IPS-18a (cell line): Measurements from ENCODE around the gene C14orf180.

Experiments used
- H3K27ac ChIP-seq: one replicate; pipeline ENCODE4 v1.5.1; 2013; ENCODE audit warnings: low read length
- H3K27me3 ChIP-seq: one replicate; pipeline ENCODE4 v1.6.1; 2013; ENCODE audit warnings: mild to moderate bottlenecking, low read length; ENCODE audit not compliant: control insufficient read depth, insufficient read depth
- H3K36me3 ChIP-seq: one replicate; pipeline ENCODE4 v1.6.1; 2013; ENCODE audit warnings: low read depth, low read length; ENCODE audit not compliant: control insufficient read depth
- H3K4me1 ChIP-seq: one replicate; pipeline ENCODE4 v1.6.1; 2013; ENCODE audit warnings: low read depth, low read length; ENCODE audit not compliant: control insufficient read depth
- H3K4me3 ChIP-seq: one replicate; pipeline ENCODE4 v1.5.1; 2013; ENCODE audit warnings: low read length
- H3K9ac ChIP-seq: one replicate; pipeline ENCODE4 v1.6.1; 2013; ENCODE audit warnings: mild to moderate bottlenecking, low read length, moderate library complexity
- H3K9me3 ChIP-seq: one replicate; pipeline ENCODE4 v1.6.1; 2013; ENCODE audit warnings: low read depth, low read length; ENCODE audit not compliant: control insufficient read depth

Gene C14orf180

DNA sequence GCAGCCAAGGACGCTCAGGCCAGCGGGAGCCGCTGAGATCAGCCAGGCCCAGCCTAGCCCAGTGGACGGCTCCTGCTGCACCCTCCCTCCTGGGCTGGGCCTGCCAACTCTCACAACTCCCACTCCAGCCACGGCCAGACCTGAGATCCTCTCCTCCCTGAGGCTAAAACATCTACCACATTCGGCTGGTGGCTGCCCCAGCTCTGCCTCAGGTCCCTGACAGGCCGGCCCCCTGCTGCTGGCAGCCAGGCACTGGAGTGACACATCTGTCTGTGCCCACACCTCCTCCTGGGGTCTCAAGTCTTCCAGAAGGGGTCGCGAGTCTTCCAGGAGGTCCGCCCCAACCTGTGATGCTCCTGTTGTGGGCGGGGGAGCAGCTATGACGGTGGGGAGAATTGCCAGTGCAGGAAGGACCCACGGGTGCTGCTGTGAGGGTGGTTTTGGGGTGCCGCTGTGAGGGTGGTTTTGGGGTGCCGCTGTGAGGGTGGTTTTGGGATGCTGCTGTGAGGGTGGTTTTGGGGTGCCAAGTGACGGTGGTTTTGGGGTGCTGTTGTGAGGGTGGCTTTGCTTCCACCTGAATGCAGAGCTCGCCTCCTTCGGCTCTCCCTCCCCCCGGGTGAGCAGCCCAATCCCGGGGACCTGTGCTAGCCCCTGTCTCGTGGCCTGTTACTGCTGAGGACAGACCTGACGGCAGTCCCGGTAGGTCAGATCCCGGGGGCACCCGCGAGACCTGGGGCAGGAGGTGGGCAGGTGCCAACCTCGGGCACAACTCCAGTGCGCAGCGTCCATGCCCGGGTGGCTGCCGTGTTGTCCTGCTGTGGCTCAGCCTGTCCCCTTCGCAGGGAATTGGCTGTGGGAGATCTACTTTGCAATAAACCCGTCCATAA lies 27.5 kb upstream of the C14orf180 start:
- Histone ChIP-seq H3K27me3 (no peaks in the 10 kb centered on the region), H3K27ac (no peak overlapping the region), H3K9ac (no peak overlapping the region), H3K36me3 (no peaks in the 10 kb centered on the region), H3K9me3 (no peaks in the 10 kb centered on the region), H3K4me3 (no peak overlapping the region), H3K4me1 (peaks cover 4% of the 10 kb centered on the region)

DNA sequence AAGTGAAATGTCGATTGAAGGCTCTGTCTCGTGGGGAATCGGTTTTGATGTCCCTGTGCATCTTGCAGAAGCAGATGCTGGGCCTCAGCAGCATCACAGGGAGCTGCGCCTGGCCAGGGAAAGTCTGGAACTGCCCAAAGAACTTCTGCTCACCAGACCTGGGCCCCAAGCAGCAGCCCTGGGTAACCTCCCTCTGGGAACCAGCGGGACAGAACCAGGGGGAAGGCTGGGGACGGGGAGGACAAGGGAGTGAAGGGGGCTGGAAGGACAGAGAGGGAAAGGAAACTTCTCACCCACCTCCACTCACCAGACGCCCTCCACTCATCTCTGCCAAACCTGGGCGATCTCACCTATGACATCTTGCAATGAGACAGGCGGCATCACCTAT lies 26.8 kb upstream of the C14orf180 start:
- H3K4me1 ChIP-seq = peaks cover 4% of the 10 kb centered on the region
- no peaks in the 10 kb centered on the region for H3K27me3 ChIP-seq
- no peaks in the 10 kb centered on the region for H3K9me3 ChIP-seq
- no peak overlapping the region for H3K27ac ChIP-seq
- H3K9ac ChIP-seq = no peak overlapping the region
- H3K4me3 ChIP-seq = no peak overlapping the region
- no peaks in the 10 kb centered on the region for H3K36me3 ChIP-seq

DNA sequence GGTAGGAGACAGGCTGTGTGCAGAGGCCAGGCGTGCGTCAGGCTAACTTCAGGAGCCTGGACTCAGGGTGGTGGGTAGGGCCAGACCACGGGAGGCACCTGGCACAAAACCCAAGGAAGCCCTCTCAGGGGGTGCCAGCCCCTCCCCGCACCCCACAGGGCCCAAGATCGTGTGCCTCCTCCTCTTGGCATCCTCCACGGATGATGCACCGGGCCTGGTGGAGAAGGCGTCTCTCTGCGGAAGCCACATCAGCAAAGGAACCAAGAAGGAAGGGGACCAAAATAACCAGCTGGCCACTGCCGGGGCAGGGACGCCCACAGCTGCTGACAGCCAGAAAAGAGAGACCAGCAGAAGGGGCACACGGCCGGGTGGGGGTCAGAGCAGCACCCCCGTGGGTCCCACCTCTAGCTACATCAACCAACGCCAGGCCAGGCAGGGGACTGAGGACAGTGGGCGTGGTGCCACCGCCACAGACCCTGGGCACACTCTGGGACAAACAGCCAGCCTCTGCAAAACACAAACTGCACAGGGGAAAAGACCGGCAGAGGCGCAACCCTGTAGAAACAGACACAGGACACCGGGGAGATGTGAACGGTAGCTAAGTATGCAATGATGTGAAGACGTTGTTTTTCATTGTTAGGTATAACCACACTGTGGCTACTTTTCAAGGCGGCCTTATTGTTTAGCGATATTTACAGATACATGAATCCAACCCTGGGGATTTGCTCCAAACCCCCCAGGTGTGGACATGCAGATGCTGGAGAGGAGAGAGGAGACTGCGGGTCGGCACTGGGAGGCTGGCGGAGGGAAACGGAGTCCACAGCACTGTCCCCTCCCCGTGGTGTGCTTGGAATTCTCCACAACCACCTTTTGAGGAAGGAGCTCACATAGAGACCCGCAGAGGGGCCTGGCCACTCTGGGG lies 26.1 kb upstream of the C14orf180 start:
- Histone ChIP-seq H3K9ac (no peak overlapping the region), H3K4me1 (peaks cover 4% of the 10 kb centered on the region), H3K4me3 (no peak overlapping the region), H3K27ac (no peak overlapping the region), H3K36me3 (no peaks in the 10 kb centered on the region), H3K9me3 (no peaks in the 10 kb centered on the region), H3K27me3 (no peaks in the 10 kb centered on the region)

DNA sequence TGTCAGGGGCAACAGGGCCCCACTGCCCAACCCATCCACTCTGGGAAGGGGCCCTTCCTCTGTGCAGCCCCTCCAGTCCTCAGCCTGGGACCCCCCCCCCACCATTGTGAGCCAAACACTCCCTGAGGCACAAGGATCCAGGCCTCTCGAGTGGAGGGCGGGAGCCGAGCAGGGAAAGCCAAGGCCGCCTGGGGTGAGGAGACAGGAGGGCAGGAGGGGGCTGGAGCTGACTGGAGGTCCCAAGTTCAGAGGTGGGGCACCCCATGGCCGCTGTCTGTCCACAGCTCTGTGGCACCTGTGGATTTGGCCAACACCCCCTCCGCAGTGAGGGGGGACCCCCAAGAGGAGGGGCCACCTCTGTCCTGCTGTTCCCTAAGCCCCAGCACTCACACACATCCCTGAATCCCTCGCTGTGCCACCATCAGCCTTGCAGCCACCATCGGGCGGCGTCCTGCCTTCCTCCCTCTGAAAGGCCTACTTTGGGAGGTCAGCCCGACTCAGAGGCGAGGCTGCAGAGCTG lies 25.4 kb upstream of the C14orf180 start:
- no peak overlapping the region for H3K27ac ChIP-seq
- no peaks in the 10 kb centered on the region for H3K36me3 ChIP-seq
- H3K9me3 ChIP-seq = no peaks in the 10 kb centered on the region
- H3K4me3 ChIP-seq = no peak overlapping the region
- peaks cover under 1% of the 10 kb centered on the region for H3K4me1 ChIP-seq
- no peak overlapping the region for H3K9ac ChIP-seq
- H3K27me3 ChIP-seq = no peaks in the 10 kb centered on the region

DNA sequence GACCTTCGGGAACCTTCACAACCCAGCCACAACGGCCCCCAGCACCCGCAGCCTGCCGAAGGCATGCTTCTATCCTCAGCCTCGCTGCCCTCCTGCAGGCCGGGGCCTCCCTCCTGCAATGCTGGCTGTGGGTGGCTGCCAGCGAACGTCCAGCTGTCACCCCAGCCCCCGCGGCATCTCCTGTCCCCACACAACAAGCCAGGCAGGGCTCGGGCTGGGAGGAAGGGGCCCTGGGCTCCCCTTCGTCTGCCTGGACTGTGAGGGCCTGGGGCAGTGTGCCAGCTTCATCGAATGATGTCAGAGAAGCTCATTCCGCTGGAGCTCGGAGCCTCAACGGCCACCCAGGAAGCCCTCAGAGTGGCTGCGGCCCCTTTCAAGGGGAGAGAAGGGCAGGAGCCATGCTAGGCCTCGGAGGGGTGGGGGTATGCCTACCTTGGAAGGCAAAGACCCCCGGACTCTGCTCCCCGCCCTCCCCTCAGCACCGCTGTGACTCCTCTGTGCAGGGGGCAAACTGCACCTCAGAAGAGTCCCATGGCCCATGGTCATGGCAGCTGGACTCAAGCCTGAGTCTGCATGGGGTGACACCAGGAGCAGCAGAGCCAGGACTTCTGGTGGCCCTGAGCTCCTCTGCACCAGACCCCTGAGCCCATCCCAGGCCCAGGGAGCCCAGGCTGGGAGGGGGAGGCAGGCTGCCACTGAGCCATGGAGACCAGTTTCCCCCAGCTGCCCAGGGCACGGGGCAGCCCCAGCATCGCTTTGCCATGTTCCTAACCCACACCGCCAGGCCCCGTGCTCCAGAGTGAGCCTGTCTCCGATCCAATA lies 24.7 kb upstream of the C14orf180 start:
- H3K27me3 ChIP-seq = no peaks in the 10 kb centered on the region

DNA sequence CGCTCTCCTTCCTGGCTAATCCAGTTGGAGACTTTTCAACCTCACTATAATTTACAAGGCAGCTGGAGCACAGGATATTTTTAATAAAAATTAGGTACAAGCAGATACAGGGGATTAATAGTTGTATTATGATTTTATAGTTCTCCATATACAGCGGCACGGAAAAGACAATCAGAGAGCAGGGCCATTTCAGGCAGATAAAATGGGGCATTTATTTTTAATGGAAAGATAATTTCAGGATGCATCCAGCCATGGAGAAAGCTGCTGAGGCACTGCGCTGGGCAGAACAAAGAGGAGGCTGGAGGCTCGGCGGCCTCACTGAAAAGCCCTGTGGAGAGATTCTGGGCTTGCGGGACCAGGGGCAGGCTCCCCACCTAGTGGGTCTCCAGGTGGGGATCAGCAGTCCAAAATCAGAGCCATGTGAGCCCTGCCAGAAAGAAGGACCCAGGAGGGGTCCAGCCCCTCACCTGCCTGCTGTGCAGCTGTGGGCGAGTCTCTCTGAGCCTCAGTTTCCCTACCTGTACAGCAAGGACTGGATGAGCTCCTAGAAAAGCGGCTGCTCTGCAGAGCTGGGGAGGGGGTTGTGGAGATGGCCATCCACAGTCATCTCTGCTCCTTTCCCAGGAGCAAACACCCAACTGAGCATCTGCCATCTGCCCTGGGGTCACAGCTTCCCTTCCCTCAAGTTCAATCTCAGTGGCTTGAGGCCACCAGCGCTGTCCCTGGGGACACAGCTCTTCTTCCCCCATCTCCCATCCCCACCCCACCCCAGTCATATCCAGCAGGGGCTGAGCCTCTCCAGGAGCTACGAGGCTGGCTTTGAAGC lies 23.9 kb upstream of the C14orf180 start:
- Histone ChIP-seq H3K27ac (no peak overlapping the region), H3K4me3 (no peak overlapping the region), H3K36me3 (no peaks in the 10 kb centered on the region), H3K9me3 (no peaks in the 10 kb centered on the region), H3K9ac (no peak overlapping the region), H3K4me1 (no peaks in the 10 kb centered on the region), H3K27me3 (no peaks in the 10 kb centered on the region)

More for the DNA sequence above, 24.7 kb upstream of the C14orf180 start:
- H3K9ac ChIP-seq = no peak overlapping the region
- no peak overlapping the region for H3K4me3 ChIP-seq
- H3K9me3 ChIP-seq = no peaks in the 10 kb centered on the region
- H3K4me1 ChIP-seq = no peaks in the 10 kb centered on the region
- H3K27ac ChIP-seq = no peak overlapping the region
- H3K36me3 ChIP-seq = no peaks in the 10 kb centered on the region

DNA sequence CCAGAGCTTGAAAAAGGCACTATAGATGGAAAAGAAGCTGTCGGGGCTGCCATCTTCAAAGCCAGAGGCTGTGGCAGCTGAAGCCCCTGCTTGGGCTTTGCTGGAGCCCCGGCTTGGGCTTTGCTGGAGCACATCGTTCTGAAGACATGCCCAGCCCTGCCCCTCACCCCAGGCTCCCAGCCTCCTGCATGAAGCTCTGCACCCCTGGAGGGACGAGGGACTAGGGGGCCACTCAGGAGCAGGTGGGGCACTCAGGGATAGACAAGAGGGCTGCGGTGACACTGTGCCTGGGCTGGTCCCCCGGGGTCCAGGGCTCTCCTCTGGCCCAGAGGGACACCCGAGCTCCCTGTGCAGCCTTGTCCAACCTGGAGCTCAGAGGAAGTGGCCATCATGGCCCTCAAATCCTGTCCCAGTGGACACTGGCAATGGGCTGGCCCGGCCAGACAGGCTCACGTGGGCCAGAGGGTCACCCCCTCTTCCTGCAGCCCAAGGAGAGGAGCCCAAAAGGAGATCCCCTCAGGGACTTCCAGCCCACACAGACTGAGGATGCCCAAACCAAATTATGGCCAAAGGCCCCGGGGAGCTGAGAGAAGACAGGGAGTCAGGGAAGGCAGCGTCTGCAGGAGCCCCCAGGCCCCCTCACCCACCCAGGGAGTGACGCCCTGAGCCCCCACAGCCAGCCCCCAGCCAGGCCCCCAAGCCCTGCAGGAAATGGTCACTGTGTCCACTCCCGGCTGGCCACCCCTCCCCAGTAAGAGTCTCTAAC lies 23.1 kb upstream of the C14orf180 start:
- H3K27ac ChIP-seq = no peak overlapping the region
- H3K9ac ChIP-seq = no peak overlapping the region
- H3K4me1 ChIP-seq = no peaks in the 10 kb centered on the region
- H3K4me3 ChIP-seq = no peak overlapping the region
- no peaks in the 10 kb centered on the region for H3K36me3 ChIP-seq
- no peaks in the 10 kb centered on the region for H3K9me3 ChIP-seq
- H3K27me3 ChIP-seq = no peaks in the 10 kb centered on the region

DNA sequence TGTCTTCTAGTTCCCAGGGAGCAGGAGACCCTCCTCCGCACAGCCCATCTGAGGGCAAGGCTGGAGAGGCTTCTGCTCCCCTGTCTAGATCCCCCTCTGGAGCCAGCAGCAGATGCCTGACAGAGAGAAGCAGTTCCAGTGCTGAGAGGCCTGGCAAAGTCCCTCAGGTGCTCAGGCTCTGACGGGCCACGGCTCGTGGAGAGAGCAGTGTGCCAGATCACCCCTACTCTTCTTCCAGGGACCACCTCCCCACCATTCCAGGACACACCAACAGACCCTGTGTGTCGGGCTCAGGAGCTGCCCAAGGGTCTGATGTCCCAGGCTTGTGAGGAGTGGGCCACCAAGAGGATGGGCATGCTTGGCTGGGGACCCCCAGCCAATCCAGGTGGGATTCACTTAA lies 22.5 kb upstream of the C14orf180 start:
- H3K9me3 ChIP-seq = no peaks in the 10 kb centered on the region
- H3K27ac ChIP-seq = no peak overlapping the region
- H3K36me3 ChIP-seq = no peaks in the 10 kb centered on the region
- no peaks in the 10 kb centered on the region for H3K27me3 ChIP-seq
- no peak overlapping the region for H3K4me3 ChIP-seq
- H3K4me1 ChIP-seq = no peaks in the 10 kb centered on the region
- H3K9ac ChIP-seq = no peak overlapping the region

DNA sequence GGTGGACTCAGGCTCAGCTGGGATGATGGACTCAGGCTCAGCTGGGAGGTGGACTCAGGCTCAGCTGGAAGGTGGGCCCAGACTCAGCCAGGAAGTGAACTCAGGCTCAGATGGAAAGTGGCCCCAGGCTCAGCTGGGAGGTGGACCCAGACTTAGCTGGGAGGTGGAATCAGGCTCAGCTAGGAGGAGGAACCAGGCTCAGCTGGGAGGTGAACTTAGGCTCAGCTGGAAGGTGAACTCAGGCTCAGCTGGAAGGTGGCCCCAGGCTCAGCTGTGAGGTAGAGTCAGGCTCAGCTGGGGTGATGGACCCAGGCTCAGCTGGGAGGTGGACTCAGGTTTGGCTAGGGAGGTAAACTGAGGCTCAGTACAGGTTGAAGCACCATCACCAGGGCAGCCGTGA lies 21.8 kb upstream of the C14orf180 start:
- Histone ChIP-seq H3K9ac (no peak overlapping the region), H3K27me3 (no peaks in the 10 kb centered on the region), H3K36me3 (no peaks in the 10 kb centered on the region), H3K4me1 (no peaks in the 10 kb centered on the region), H3K27ac (no peak overlapping the region), H3K9me3 (no peaks in the 10 kb centered on the region), H3K4me3 (no peak overlapping the region)
